Gastroesophageal sphincter (tissue), 3 donors: ENCODE data around the gene PLEKHN1.

ENCODE experiments used
- EP300 ChIP-seq: sonication (generic); formaldehyde crosslinking; IDR thresholded peaks from one replicate; pipeline ENCODE4 v1.6.1; 2017; ENCODE audit warnings: antibody characterized with exemption, mild to moderate bottlenecking
- POLR2A ChIP-seq, 2 donors: fragments of 450-650 bp; IDR thresholded peaks; one replicate each; pipeline ENCODE4 v1.6.1; 2017; ENCODE audit warnings: antibody characterized with exemption in 2 of 2, mild to moderate bottlenecking in 2 of 2, moderate library complexity in 1 of 2
- POLR2AphosphoS5 ChIP-seq: sonication (generic); formaldehyde crosslinking; IDR thresholded peaks from one replicate; pipeline ENCODE4 v1.6.1; 2017; ENCODE audit warnings: antibody characterized with exemption
- TF ChIP-seq, protein P1 (sequence below), 4 experiments: fragments of 200-600 bp in 2 of 4; fragments of 450-650 bp in 2 of 4; sonication (generic) in 1 of 4; IDR thresholded peaks; one replicate each; pipeline ENCODE4 v1.5.1; 2017 to 2019; ENCODE audit warnings: antibody characterized with exemption in 4 of 4, mild to moderate bottlenecking in 2 of 4, moderate library complexity in 2 of 4

DNA sequence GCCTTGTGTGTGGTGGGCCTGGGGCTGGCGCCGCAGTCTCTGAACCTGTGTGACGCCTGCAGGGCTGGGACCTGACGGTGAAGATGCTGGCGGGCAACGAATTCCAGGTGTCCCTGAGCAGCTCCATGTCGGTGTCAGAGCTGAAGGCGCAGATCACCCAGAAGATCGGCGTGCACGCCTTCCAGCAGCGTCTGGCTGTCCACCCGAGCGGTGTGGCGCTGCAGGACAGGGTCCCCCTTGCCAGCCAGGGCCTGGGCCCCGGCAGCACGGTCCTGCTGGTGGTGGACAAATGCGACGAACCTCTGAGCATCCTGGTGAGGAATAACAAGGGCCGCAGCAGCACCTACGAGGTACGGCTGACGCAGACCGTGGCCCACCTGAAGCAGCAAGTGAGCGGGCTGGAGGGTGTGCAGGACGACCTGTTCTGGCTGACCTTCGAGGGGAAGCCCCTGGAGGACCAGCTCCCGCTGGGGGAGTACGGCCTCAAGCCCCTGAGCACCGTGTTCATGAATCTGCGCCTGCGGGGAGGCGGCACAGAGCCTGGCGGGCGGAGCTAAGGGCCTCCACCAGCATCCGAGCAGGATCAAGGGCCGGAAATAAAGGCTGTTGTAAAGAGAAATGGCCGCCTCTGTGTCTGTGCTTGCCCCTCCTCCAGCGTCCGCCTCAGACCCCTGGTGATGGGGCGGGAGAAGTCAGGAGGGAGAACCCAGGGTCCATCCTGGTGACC is 47.8 kb downstream of the PLEKHN1 start:
- TF ChIP-seq, protein P1, sequence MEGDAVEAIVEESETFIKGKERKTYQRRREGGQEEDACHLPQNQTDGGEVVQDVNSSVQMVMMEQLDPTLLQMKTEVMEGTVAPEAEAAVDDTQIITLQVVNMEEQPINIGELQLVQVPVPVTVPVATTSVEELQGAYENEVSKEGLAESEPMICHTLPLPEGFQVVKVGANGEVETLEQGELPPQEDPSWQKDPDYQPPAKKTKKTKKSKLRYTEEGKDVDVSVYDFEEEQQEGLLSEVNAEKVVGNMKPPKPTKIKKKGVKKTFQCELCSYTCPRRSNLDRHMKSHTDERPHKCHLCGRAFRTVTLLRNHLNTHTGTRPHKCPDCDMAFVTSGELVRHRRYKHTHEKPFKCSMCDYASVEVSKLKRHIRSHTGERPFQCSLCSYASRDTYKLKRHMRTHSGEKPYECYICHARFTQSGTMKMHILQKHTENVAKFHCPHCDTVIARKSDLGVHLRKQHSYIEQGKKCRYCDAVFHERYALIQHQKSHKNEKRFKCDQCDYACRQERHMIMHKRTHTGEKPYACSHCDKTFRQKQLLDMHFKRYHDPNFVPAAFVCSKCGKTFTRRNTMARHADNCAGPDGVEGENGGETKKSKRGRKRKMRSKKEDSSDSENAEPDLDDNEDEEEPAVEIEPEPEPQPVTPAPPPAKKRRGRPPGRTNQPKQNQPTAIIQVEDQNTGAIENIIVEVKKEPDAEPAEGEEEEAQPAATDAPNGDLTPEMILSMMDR (IDR thresholded peaks at IDR 0.05): no peak
- TF ChIP-seq POLR2A (IDR thresholded peaks at IDR 0.05) (no peak), EP300 (no peak), POLR2AphosphoS5 (no peak)
